Karpas-422 (cell line): ENCODE results near the gene DNAH6. TPM values are rescaled to one million over a fixed set of nuclear protein-coding genes. Genes with fewer than 3 reads are reported as not detected.

Source experiments
- DNase-seq: peaks from one replicate; pipeline ENCODE4 v3.0.0-alpha.2; 2015
- H2AFZ ChIP-seq: fragments of 200-600 bp; sonication (generic); 2 replicates; pipeline ENCODE4 v1.6.1; 2014; ENCODE audit warnings: antibody characterized with exemption, low read length, mixed read lengths
- H3K27ac ChIP-seq: fragments of 200-600 bp; sonication (generic); 2 replicates; pipeline ENCODE4 v1.5.1; 2014; ENCODE audit warnings: mild to moderate bottlenecking, low read length, moderate library complexity
- H3K27me3 ChIP-seq: fragments of 200-600 bp; sonication (generic); 2 replicates; pipeline ENCODE4 v1.6.1; 2014; ENCODE audit warnings: low read length, mixed read lengths
- H3K36me3 ChIP-seq: fragments of 200-600 bp; sonication (generic); 2 replicates; pipeline ENCODE4 v1.6.1; 2014; ENCODE audit warnings: low read length, mixed read lengths; ENCODE audit not compliant: insufficient read depth
- H3K4me1 ChIP-seq: fragments of 200-600 bp; sonication (generic); 2 replicates; pipeline ENCODE4 v1.6.1; 2014; ENCODE audit warnings: mild to moderate bottlenecking, low read length, mixed read lengths
- H3K4me2 ChIP-seq: fragments of 200-600 bp; sonication (generic); 2 replicates; pipeline ENCODE4 v1.6.1; 2014; ENCODE audit warnings: low read length, low read depth, mild to moderate bottlenecking; ENCODE audit not compliant: poor library complexity, severe bottlenecking
- H3K4me3 ChIP-seq: fragments of 200-600 bp; sonication (generic); 2 replicates; pipeline ENCODE4 v1.5.1; 2014; ENCODE audit warnings: mild to moderate bottlenecking, antibody characterized with exemption, low read length, mixed read lengths
- H3K79me2 ChIP-seq: fragments of 200-600 bp; sonication (generic); 2 replicates; pipeline ENCODE4 v1.6.1; 2014; ENCODE audit warnings: mild to moderate bottlenecking, low read length, mixed read lengths
- H3K9ac ChIP-seq: fragments of 200-600 bp; sonication (generic); 2 replicates; pipeline ENCODE4 v1.6.0; 2014; ENCODE audit warnings: low read length
- H3K9me2 ChIP-seq: fragments of 200-600 bp; sonication (generic), shearing (Covaris generic); replicated peaks from 2 replicates; pipeline ENCODE4 v1.6.0; 2014; ENCODE audit warnings: mild to moderate bottlenecking, low read length, moderate library complexity; ENCODE audit not compliant: insufficient read depth
- H3K9me3 ChIP-seq: fragments of 300-700, 200-600 bp; sonication (generic); 2 replicates; pipeline ENCODE4 v1.6.1; 2014; ENCODE audit warnings: low read length, mixed read lengths
- H4K20me1 ChIP-seq: fragments of 200-600 bp; sonication (generic); 2 replicates; pipeline ENCODE4 v1.6.1; 2014; ENCODE audit warnings: mild to moderate bottlenecking, antibody characterized with exemption, low read length, low read depth; ENCODE audit not compliant: insufficient read depth
- total RNA-seq: library from RNA; depleted of rRNA; stranded (reverse); fragments of >200 nt; shearing (Covaris generic); gene quantifications from 2 replicates; pipeline ENCODE4 v1.2.3, GENCODE V29; 2014; ENCODE audit warnings: low replicate concordance

DNAH6 gene
- total RNA-seq, 1 experiment from 2014 or later = 0.15 TPM

DNA sequence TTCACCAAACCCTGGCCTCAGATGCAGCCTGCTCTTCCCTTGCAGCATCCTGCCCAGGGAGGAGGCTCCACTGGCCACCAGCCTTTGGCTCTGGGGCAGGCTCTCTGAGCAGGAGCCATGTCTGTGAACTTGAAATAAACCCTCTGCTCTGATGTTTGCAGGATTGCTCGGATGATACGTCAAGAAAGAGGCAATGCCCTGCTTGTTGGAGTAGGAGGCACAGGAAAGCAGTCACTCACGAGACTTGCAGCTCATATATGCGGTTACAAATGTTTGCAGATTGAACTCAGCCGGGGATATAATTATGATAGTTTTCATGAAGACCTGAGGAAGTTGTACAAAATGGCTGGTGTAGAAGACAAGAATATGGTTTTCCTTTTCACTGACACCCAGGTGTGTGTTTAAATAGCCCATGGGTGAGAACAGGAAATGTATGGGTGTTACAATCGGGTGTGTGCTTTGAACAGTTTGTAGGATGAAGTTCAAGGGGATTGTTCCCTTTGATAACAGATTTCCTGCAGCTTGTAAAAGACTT lies 177.9 kb downstream of the DNAH6 start:
- DNase-seq = no peak
- Histone ChIP-seq H3K9me2 (no peaks in the 10 kb centered on the region), H3K27ac (no peak overlapping the region), H3K9me3 (no peaks in the 10 kb centered on the region), H3K79me2 (no peaks in the 10 kb centered on the region), H3K27me3 (0 out of 2 replicates have a peak, but pooled peaks cover 4% of the 10 kb centered on the region), H3K4me2 (no peak overlapping the region), H3K4me3 (no peak overlapping the region), H3K9ac (no peak overlapping the region), H3K36me3 (no peaks in the 10 kb centered on the region), H2AFZ (no peak overlapping the region), H3K4me1 (peaks cover 4% of the 10 kb centered on the region; the same call in 1 of the 2 replicates), H4K20me1 (no peaks in the 10 kb centered on the region)

DNA sequence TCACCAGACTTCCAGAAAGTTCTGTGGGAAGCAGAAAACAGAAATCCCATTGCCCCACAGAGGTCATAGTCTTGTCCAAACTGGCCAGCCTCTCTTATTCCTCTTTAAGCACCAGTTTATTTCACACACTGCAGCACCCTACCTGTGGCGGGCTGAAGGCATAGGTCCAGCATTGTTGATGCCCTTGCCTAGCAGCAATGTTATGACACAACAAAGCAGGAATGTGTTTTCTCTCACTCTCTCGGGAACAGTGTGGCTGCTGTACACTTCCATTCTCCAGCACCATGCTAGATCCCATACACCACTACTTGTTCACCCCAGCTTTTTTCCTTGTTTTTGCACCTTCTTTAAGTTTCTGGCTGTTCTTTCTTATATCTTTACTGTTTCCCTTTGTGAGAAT lies 181.6 kb downstream of the DNAH6 start:
- no peaks in the 10 kb centered on the region for H3K79me2 ChIP-seq
- no peaks in the 10 kb centered on the region for H3K9me3 ChIP-seq
- no peaks in the 10 kb centered on the region for H3K36me3 ChIP-seq
- H3K4me3 ChIP-seq = no peak overlapping the region
- H3K4me2 ChIP-seq = no peak overlapping the region
- 0 out of 2 replicates have a peak, but pooled peaks cover 4% of the 10 kb centered on the region for H3K27me3 ChIP-seq
- H3K27ac ChIP-seq = no peak overlapping the region
- DNase-seq = no peak
- no peak overlapping the region for H2AFZ ChIP-seq
- no peaks in the 10 kb centered on the region for H4K20me1 ChIP-seq
- H3K4me1 ChIP-seq = peaks cover 4% of the 10 kb centered on the region; the same call in 1 of the 2 replicates
- no peaks in the 10 kb centered on the region for H3K9me2 ChIP-seq
- H3K9ac ChIP-seq = no peak overlapping the region

DNA sequence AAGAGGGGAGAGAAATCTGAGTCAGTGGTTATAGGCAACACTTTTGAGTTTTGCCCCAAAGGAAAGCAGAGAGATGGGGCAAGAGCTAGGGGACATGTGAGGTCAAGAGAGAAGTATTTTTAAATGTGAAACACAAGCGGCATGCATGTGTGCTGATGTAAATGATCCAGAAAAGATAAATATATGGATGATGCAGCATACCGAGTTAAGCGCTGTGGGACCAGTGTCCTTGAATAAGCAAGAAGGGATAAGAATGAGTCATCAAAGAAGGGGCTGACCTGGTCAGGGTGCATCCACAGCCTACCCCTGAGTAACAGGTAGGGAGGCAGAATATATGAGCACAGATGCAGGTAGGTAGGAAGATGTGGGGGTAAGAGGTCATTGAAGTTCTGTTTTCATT lies 183.7 kb downstream of the DNAH6 start:
- no peak overlapping the region for H3K4me3 ChIP-seq
- no peak overlapping the region for H3K9ac ChIP-seq
- 0 out of 2 replicates have a peak, but pooled peaks cover 4% of the 10 kb centered on the region for H3K27me3 ChIP-seq
- H3K4me1 ChIP-seq = peaks cover 4% of the 10 kb centered on the region; the same call in 1 of the 2 replicates
- no peaks in the 10 kb centered on the region for H3K36me3 ChIP-seq
- H3K4me2 ChIP-seq = no peak overlapping the region
- H3K9me3 ChIP-seq = no peaks in the 10 kb centered on the region
- no peak for DNase-seq
- H4K20me1 ChIP-seq = no peaks in the 10 kb centered on the region
- H3K27ac ChIP-seq = no peak overlapping the region
- H2AFZ ChIP-seq = no peak overlapping the region
- no peaks in the 10 kb centered on the region for H3K9me2 ChIP-seq
- no peaks in the 10 kb centered on the region for H3K79me2 ChIP-seq

DNA sequence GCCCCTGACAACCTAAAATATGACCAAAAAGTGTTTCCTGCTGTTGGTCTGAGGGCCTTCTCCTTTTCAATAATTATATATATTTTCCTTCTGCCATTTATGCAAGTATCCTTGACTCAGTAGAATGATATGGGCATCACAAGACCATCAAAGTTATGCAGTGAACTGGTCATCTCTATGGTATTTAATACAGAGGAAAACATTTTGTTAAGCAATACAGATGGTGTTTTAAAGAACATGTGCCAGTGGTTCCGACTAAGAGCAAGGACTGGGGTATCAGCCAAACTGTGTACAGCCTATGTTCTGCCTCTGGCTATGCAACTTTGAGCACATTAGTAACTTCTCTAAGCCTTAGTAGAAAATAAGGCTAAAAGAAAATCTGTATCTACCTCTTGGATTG lies 185.6 kb downstream of the DNAH6 start:
- Histone ChIP-seq H3K4me3 (no peak overlapping the region), H2AFZ (no peak overlapping the region), H3K27me3 (0 out of 2 replicates have a peak, but pooled peaks cover 4% of the 10 kb centered on the region), H3K27ac (no peak overlapping the region), H3K4me2 (no peak overlapping the region), H3K4me1 (peaks cover under 1% of the 10 kb centered on the region; the same call in 1 of the 2 replicates), H3K79me2 (no peaks in the 10 kb centered on the region), H3K36me3 (no peaks in the 10 kb centered on the region), H3K9me2 (no peaks in the 10 kb centered on the region), H3K9ac (no peak overlapping the region), H3K9me3 (no peaks in the 10 kb centered on the region), H4K20me1 (no peaks in the 10 kb centered on the region)
- no peak for DNase-seq

DNA sequence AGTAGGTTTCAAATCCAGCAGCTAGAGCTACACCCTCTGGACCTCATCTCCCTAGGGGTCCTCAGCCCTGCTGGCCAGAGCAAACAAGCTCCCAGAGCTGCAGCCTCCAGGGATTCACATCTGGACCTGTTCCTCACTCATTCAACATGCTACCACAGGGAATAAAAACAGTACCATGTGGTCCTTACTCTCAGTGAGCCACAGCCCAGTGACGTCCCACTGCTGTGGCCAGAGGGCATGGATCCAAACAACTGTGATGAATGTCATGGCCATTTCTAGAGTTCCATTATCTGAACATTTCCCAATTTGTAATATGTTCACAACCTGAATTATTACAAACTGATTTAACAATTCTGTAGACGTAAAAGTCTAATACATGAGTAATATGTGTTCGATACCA lies 186.6 kb downstream of the DNAH6 start:
- H3K4me2 ChIP-seq = no peak overlapping the region
- no peak overlapping the region for H3K9ac ChIP-seq
- H3K4me3 ChIP-seq = no peak overlapping the region
- no peaks in the 10 kb centered on the region for H3K79me2 ChIP-seq
- H4K20me1 ChIP-seq = no peaks in the 10 kb centered on the region
- H3K27me3 ChIP-seq = no peaks in the 10 kb centered on the region
- no peak overlapping the region for H2AFZ ChIP-seq
- no peaks in the 10 kb centered on the region for H3K4me1 ChIP-seq
- no peak for DNase-seq
- H3K9me3 ChIP-seq = no peaks in the 10 kb centered on the region
- no peaks in the 10 kb centered on the region for H3K9me2 ChIP-seq
- H3K27ac ChIP-seq = no peak overlapping the region
- no peaks in the 10 kb centered on the region for H3K36me3 ChIP-seq

DNA sequence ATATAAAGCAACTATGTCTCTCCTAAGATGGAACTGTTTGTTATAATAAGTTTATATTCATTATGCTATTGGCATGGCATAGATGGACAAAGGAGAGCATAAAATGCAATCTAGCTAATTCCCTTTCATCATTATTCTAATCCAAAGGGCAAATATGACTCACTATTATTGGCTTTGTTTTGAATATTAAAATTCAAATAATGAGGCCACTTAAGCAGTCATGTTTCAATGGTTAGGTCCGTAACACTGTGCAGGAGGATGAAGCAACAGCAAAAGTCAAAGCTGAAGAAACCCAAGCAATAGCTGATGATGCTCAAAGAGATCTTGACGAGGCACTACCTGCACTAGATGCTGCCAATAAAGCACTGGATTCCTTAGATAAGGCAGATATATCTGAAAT lies 187.5 kb downstream of the DNAH6 start:
- no peak for DNase-seq
- H3K9ac ChIP-seq = no peak overlapping the region
- no peaks in the 10 kb centered on the region for H3K79me2 ChIP-seq
- H4K20me1 ChIP-seq = no peaks in the 10 kb centered on the region
- no peak overlapping the region for H3K27ac ChIP-seq
- no peaks in the 10 kb centered on the region for H3K4me1 ChIP-seq
- no peaks in the 10 kb centered on the region for H3K36me3 ChIP-seq
- no peak overlapping the region for H3K4me2 ChIP-seq
- no peak overlapping the region for H2AFZ ChIP-seq
- H3K27me3 ChIP-seq = no peaks in the 10 kb centered on the region
- H3K4me3 ChIP-seq = no peak overlapping the region
- H3K9me2 ChIP-seq = no peaks in the 10 kb centered on the region
- no peaks in the 10 kb centered on the region for H3K9me3 ChIP-seq

DNA sequence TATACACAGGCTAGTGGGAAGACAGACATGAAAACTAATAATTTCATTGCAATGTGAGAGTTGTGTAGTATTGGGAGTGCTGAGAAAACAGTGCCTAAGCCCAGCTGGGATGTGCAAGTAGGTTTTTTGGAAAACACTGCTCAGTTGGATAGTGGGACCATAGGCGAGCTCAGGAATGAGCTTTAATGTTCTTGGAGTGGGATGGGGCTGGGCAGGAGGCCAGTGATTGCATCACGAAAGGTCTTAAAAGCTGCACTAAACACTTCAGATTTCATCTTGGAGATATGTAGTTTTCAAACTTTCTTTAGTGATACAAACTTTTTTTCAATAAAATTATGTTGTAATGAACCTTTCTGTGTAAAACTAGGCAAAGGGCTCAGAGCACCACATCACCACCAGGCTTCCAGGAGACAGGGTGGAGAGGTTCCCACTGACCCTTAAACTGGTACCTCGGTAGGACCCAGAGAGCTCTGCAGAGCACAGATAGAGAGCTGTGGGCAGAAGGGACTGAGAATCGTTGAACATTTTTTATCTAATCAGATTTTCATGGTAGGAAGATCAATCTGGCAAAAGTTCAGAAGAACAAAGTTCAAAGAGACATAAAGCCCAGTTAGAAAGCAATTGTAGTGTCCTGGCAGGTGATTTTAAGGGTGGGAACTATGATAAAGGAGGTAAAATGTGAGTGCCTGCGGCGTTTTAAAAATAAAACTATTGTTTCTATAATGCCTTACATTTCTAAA lies 188.4 kb downstream of the DNAH6 start:
- no peak overlapping the region for H3K4me2 ChIP-seq
- H3K9ac ChIP-seq = no peak overlapping the region
- no peak for DNase-seq
- no peaks in the 10 kb centered on the region for H3K4me1 ChIP-seq
- no peaks in the 10 kb centered on the region for H4K20me1 ChIP-seq
- no peaks in the 10 kb centered on the region for H3K79me2 ChIP-seq
- H2AFZ ChIP-seq = no peak overlapping the region
- H3K4me3 ChIP-seq = no peak overlapping the region
- H3K9me2 ChIP-seq = no peaks in the 10 kb centered on the region
- H3K36me3 ChIP-seq = no peaks in the 10 kb centered on the region
- H3K27ac ChIP-seq = no peak overlapping the region
- H3K9me3 ChIP-seq = no peaks in the 10 kb centered on the region
- H3K27me3 ChIP-seq = no peaks in the 10 kb centered on the region

DNA sequence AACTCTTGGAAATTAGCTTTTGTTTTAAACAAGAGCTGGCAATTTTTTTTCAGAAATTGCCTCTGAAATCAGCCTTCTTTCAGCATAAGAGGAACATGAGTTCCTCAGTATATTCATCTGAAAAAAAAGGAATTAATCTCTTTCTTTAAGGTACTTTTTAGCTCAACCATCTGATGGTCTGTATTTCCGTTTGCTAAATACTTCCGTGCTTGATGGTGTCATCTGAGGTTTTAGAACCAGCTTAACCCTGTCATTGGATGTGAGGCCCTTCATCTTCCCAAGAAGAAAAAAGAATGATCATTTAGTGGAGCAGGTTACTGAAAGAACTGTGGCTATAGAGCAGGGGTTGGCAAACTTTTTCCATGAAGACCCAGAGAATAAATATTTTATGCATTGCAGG lies 189.6 kb downstream of the DNAH6 start:
- Histone ChIP-seq H3K79me2 (no peaks in the 10 kb centered on the region), H3K9ac (no peak overlapping the region), H3K4me1 (no peaks in the 10 kb centered on the region), H3K4me2 (no peak overlapping the region), H2AFZ (no peak overlapping the region), H3K4me3 (no peak overlapping the region), H3K27ac (no peak overlapping the region), H3K9me2 (no peaks in the 10 kb centered on the region), H3K36me3 (no peaks in the 10 kb centered on the region), H3K9me3 (no peaks in the 10 kb centered on the region), H3K27me3 (no peaks in the 10 kb centered on the region), H4K20me1 (no peaks in the 10 kb centered on the region)
- DNase-seq = no peak
